ENCODE measurements around the gene AMTN.
"Not testable (repeated sequence)": the region's sequence is repeated elsewhere in the genome, so short reads cannot be mapped to it uniquely, and the experiment has no call there.

AMTN gene, protein sequence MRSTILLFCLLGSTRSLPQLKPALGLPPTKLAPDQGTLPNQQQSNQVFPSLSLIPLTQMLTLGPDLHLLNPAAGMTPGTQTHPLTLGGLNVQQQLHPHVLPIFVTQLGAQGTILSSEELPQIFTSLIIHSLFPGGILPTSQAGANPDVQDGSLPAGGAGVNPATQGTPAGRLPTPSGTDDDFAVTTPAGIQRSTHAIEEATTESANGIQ

GRCh38 chr4:70518269-70518668, at the start of gene AMTN:
Gene AMTN (plus strand): TSS chr4:70518569. CDS start chr4:70518778, 209 bp downstream.
- TF ChIP-seq, protein P1, sequence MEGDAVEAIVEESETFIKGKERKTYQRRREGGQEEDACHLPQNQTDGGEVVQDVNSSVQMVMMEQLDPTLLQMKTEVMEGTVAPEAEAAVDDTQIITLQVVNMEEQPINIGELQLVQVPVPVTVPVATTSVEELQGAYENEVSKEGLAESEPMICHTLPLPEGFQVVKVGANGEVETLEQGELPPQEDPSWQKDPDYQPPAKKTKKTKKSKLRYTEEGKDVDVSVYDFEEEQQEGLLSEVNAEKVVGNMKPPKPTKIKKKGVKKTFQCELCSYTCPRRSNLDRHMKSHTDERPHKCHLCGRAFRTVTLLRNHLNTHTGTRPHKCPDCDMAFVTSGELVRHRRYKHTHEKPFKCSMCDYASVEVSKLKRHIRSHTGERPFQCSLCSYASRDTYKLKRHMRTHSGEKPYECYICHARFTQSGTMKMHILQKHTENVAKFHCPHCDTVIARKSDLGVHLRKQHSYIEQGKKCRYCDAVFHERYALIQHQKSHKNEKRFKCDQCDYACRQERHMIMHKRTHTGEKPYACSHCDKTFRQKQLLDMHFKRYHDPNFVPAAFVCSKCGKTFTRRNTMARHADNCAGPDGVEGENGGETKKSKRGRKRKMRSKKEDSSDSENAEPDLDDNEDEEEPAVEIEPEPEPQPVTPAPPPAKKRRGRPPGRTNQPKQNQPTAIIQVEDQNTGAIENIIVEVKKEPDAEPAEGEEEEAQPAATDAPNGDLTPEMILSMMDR (conservative IDR thresholded peaks at IDR 0.05) = no peak
- peak within 1 kb of the TSS; percentile 2; the same call in 1 of the 2 replicates for H3K27ac ChIP-seq

- TF ChIP-seq, protein P1 (conservative IDR thresholded peaks at IDR 0.05) = no peak
- no peak within 1 kb of the TSS for H3K27ac ChIP-seq
Observed at GRCh38 chr4:70471897-70472296, 46.5 kb upstream of the AMTN start, which contains the start of gene MUC7. Gene MUC7 (plus strand): TSS chr4:70472197. CDS start chr4:70474022, 1,825 bp downstream.

GRCh38 chr4:70473679-70474078, 44.7 kb upstream of the AMTN start:
- TF ChIP-seq, protein P1 (conservative IDR thresholded peaks at IDR 0.05) = no peak
- H3K27ac ChIP-seq = no peak overlapping the region

GRCh38 chr4:70488748-70489147, 29.6 kb upstream of the AMTN start:
- TF ChIP-seq, protein P1 (conservative IDR thresholded peaks at IDR 0.05) = no peak

DNA sequence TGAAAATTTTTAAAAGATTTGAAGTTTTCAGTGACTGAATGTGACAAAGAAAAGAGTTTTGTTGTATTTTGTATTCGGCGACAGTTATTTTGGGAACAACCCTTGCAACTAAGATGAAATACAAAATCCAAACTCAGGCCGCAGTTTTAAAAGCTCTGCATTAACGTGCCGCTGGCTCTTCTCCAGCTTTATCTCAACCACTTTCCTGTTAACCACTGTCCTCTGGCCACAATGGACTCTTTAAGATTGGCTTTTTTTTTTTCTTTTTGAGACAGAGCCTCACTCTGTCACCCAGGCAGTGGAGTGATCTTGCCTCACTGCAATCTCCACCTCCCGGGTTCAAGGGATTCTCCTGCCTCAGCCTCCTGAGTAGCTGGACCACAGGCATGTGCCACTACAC, 22.1 kb upstream of the AMTN start:
- TF ChIP-seq, protein P1 (conservative IDR thresholded peaks at IDR 0.05) = no peak
- H3K27ac ChIP-seq = no peak overlapping the region

More at GRCh38 chr4:70488748-70489147, 29.6 kb upstream of the AMTN start:
- H3K27ac ChIP-seq = peak overlapping the region; percentile 21

DNA sequence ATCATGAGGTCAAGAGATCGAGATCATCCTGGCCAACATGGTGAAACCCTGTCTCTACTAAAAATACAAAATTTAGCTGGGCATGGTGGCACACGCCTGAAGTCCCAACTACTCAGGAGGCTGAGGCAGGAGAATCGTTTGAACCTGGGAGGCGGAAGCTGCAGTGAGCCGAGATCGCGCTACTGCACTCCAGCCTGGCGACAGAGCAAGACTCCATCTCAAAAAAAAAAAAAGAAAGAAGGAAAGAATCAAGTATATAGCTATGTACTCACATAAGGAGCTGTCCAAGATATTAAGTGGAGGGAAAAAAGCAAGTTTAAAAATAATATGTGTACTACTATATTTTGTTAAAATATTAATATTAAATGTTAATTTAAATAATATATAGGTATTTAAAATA, 16.5 kb upstream of the AMTN start:
- not testable (repeated sequence) for H3K27ac ChIP-seq

DNA sequence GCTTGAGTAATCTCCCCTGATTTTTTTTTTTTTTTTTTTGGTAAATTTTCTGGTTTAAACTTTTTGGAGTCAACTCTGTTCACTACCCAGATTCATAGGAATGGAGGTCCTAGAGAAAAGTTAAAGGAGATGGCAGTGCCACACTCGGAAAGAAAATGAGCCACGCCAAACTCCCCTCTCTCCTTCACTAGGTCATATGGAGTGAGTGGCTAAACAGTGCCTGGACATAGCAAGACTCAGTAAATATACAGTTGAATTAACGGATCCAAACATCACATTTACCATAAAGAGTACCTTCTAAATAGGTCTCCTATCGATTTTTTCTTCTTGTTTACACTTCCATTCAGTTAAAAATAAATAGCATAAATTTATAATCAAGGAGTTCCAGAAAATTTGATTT, 13.6 kb upstream of the AMTN start:
- TF ChIP-seq, protein P1 (conservative IDR thresholded peaks at IDR 0.05) = no peak
- no peak overlapping the region for H3K27ac ChIP-seq

DNA sequence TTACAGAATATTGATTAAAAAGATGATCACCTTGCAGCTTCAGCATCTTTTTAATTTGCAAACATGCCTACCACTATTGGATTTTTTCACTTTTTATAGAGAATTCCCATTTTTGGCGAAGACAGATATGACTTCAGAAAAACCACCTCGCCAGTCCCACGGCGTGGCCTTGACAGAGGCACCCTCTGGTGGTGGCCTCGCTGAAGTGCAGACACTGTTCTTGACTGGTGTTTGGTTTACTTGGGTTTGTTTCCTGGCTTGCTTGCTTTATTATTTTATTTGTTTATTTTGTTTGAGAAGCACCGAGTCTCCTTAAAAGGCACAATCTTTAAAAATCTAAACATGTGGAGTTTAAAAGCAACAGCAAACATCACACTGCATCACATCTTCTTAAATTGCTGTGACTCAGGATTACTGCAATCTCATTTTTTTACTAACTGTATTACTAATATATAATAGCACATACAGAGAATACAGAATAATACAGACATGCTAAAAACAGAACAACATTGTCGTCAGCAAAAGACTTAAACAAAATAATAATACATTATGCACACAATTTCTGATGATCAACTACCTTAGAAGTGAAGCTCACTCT, 13.1 kb upstream of the AMTN start:
- TF ChIP-seq, protein P1 (conservative IDR thresholded peaks at IDR 0.05) = peak; percentile 100
- no peak overlapping the region for H3K27ac ChIP-seq
